Measurements from ENCODE around the gene MGAM2. TPM values are rescaled to one million over a fixed set of nuclear protein-coding genes. Genes with fewer than 3 reads are reported as not detected.

MGAM2 gene
- total RNA-seq, 2 experiments from 2014 or later, result not detected

GRCh38 chr7:142133731-142134148 is 22.2 kb downstream of the MGAM2 start:
- Mint-ChIP-seq H3K4me1 (no peaks in the 10 kb centered on the region), H3K27me3 (no peaks in the 10 kb centered on the region), H3K36me3 (no peaks in the 10 kb centered on the region), H3K4me3 (no peak overlapping the region), H3K9me3 (ENCODE audit: low read depth) (no peaks in the 10 kb centered on the region), H3K27ac (no peak overlapping the region)
- ATAC-seq (peak; percentile 41), DNase-seq (no peak)
- CTCF ChIA-PET, result interaction anchor here (0.5 to 1.0 kb wide), 2 partner anchors 158 to 1946 kb away, joined by 3 to 6 read pairs; no protein-coding TSS in a partner anchor

DNA sequence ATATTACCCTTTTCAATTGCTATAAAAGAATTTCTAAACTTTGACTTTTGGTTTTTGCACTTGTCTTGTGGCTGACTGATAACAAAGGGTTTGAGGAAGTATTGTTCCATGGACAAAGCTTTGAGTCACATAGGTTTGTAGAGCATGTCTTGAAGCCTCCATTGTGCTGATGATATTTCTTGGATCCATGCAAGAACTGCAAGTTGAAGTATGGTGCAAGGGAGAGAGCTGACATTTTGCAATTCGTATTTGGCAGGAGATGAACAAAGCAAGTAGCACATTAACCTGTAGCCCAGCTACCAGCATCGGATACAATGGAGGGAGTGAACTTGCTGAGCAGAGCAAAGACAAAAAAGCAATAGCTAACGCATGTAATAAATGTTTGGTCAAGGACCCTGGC is 23.4 kb downstream of the MGAM2 start:
- H3K9me3 Mint-ChIP-seq (ENCODE audit: low read depth), result no peaks in the 10 kb centered on the region
- H3K36me3 Mint-ChIP-seq, result no peaks in the 10 kb centered on the region
- CTCF ChIA-PET, result no interaction called here
- no peak overlapping the region for H3K27ac Mint-ChIP-seq
- no peak overlapping the region for H3K4me3 Mint-ChIP-seq
- no peaks in the 10 kb centered on the region for H3K4me1 Mint-ChIP-seq
- H3K27me3 Mint-ChIP-seq, result no peaks in the 10 kb centered on the region
- ATAC-seq (no peak), DNase-seq (no peak)

- DNase-seq (no peak), ATAC-seq (no peak)
- CTCF ChIA-PET, result no interaction called here
- Mint-ChIP-seq H3K4me1 (no peaks in the 10 kb centered on the region), H3K27ac (no peak overlapping the region), H3K4me3 (no peak overlapping the region), H3K27me3 (peaks cover 3% of the 10 kb centered on the region), H3K36me3 (no peaks in the 10 kb centered on the region), H3K9me3 (ENCODE audit: low read depth) (no peaks in the 10 kb centered on the region)
Observed at GRCh38 chr7:142138996-142139395, 27.5 kb downstream of the MGAM2 start.

DNA sequence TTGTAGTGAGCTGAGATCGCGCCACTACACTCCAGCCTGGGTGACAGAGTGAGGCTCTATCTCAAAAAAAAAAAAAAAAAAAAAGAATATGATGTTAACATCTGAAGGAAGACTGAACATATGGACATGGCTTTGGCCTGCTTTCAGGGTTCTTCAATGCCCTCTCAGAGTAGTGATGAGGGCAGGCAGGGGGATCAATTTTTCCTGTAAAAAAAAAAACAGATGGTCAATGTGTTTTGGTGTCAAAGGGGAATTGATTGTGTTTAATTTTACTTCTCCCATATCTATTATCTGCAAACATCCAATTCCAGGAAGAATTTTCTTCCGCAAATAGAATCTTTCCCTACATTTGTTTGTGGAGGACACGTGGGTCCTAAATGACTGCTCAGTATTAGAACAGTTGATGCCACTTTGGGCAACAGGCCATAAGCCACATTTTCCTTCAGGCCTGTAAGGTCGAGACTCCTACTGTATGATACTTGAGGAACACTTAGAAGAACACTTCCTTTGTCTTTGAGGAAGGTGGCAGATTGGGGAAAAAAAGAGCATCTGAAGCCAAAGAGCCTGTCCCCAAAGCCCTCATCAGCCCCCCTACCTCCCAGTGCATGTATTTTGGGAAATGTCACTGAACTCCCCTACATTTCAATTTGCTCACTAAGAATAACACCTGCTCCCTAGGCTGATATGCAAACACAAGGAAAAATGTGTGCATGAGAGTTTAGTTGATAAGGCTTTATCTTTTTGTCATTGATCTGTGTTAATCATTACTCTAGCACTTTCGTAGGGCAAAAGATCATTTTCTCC is 28.3 kb downstream of the MGAM2 start:
- Mint-ChIP-seq H3K27me3 (peaks cover 3% of the 10 kb centered on the region), H3K4me3 (no peak overlapping the region), H3K4me1 (no peaks in the 10 kb centered on the region), H3K36me3 (no peaks in the 10 kb centered on the region), H3K27ac (no peak overlapping the region), H3K9me3 (ENCODE audit: low read depth) (no peaks in the 10 kb centered on the region)
- CTCF ChIA-PET, result no interaction called here
- no peak for DNase-seq
- no peak for ATAC-seq

GRCh38 chr7:142140401-142140959 is 29.0 kb downstream of the MGAM2 start:
- no peak overlapping the region for H3K27ac Mint-ChIP-seq
- no peaks in the 10 kb centered on the region for H3K36me3 Mint-ChIP-seq
- H3K4me3 Mint-ChIP-seq, result no peak overlapping the region
- no peaks in the 10 kb centered on the region for H3K9me3 Mint-ChIP-seq (ENCODE audit: low read depth)
- CTCF ChIA-PET, result no interaction called here
- ATAC-seq (no peak), DNase-seq (no peak)
- H3K4me1 Mint-ChIP-seq, result no peaks in the 10 kb centered on the region
- H3K27me3 Mint-ChIP-seq, result peaks cover 10% of the 10 kb centered on the region

GRCh38 chr7:142142702-142143101 is 31.2 kb downstream of the MGAM2 start:
- Mint-ChIP-seq H3K27me3 (peaks cover 12% of the 10 kb centered on the region), H3K27ac (no peak overlapping the region), H3K4me1 (no peaks in the 10 kb centered on the region), H3K4me3 (no peak overlapping the region), H3K36me3 (no peaks in the 10 kb centered on the region), H3K9me3 (ENCODE audit: low read depth) (no peaks in the 10 kb centered on the region)
- CTCF ChIA-PET, result no interaction called here
- ATAC-seq (no peak), DNase-seq (no peak)

- no peaks in the 10 kb centered on the region for H3K36me3 Mint-ChIP-seq
- no peak overlapping the region for H3K27ac Mint-ChIP-seq
- CTCF ChIA-PET, result no interaction called here
- no peaks in the 10 kb centered on the region for H3K4me1 Mint-ChIP-seq
- DNase-seq, result no peak
- ATAC-seq, result no peak
- H3K9me3 Mint-ChIP-seq (ENCODE audit: low read depth), result no peaks in the 10 kb centered on the region
- H3K27me3 Mint-ChIP-seq, result peaks cover 12% of the 10 kb centered on the region
- no peak overlapping the region for H3K4me3 Mint-ChIP-seq
Observed at GRCh38 chr7:142146124-142146523, 34.6 kb downstream of the MGAM2 start.

- Mint-ChIP-seq H3K27ac (no peak overlapping the region), H3K9me3 (ENCODE audit: low read depth) (no peaks in the 10 kb centered on the region), H3K36me3 (no peaks in the 10 kb centered on the region), H3K4me1 (peaks cover 9% of the 10 kb centered on the region), H3K27me3 (peaks cover 5% of the 10 kb centered on the region), H3K4me3 (no peak overlapping the region)
- ATAC-seq (no peak), DNase-seq (no peak)
- CTCF ChIA-PET, result no interaction called here
Observed at GRCh38 chr7:142150356-142150755, 38.8 kb downstream of the MGAM2 start.

- ATAC-seq (no peak), DNase-seq (no peak)
- no peak overlapping the region for H3K4me3 Mint-ChIP-seq
- no peaks in the 10 kb centered on the region for H3K36me3 Mint-ChIP-seq
- no peak overlapping the region for H3K27ac Mint-ChIP-seq
- H3K4me1 Mint-ChIP-seq, result peaks cover 9% of the 10 kb centered on the region
- CTCF ChIA-PET, result no interaction called here
- peaks cover 2% of the 10 kb centered on the region for H3K27me3 Mint-ChIP-seq
- no peaks in the 10 kb centered on the region for H3K9me3 Mint-ChIP-seq (ENCODE audit: low read depth)
Observed at GRCh38 chr7:142150869-142151268, 39.4 kb downstream of the MGAM2 start.

- H3K4me1 Mint-ChIP-seq, result peaks cover 9% of the 10 kb centered on the region
- CTCF ChIA-PET, result no interaction called here
- H3K27me3 Mint-ChIP-seq, result peaks cover 2% of the 10 kb centered on the region
Observed at GRCh38 chr7:142152076-142152475, 40.6 kb downstream of the MGAM2 start.

DNA sequence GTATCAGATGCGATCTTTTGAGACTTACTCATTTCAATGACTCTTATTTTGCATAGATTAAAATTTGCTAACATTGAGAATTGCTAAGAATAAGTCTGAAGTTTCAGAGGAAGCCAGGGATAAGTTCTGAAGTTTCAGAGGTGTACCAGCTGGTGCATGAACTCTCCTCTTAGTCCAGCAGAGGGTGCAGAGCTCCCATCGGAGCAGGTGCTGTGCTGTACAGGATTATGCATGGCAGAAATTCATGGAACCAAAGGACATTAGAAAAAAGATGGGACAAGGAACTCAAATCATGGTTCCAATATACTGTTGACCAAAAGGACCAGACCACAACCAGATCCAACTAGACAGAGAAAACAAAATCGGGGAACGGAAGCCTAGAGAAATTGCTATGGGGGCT is 41.9 kb downstream of the MGAM2 start:
- ATAC-seq (no peak), DNase-seq (no peak)
- Mint-ChIP-seq H3K9me3 (ENCODE audit: low read depth) (no peaks in the 10 kb centered on the region), H3K4me3 (no peak overlapping the region), H3K27ac (no peak overlapping the region), H3K36me3 (no peaks in the 10 kb centered on the region), H3K27me3 (peaks cover 2% of the 10 kb centered on the region), H3K4me1 (peaks cover 9% of the 10 kb centered on the region)
- CTCF ChIA-PET, result no interaction called here

More at GRCh38 chr7:142152076-142152475, 40.6 kb downstream of the MGAM2 start:
- Mint-ChIP-seq H3K4me3 (no peak overlapping the region), H3K27ac (no peak overlapping the region), H3K36me3 (no peaks in the 10 kb centered on the region), H3K9me3 (ENCODE audit: low read depth) (no peaks in the 10 kb centered on the region)
- ATAC-seq, result peak; percentile 72
- DNase-seq, result no peak

GRCh38 chr7:142158736-142159496 is 47.4 kb downstream of the MGAM2 start:
- H3K4me3 Mint-ChIP-seq, result no peak overlapping the region
- H3K36me3 Mint-ChIP-seq, result no peaks in the 10 kb centered on the region
- no peaks in the 10 kb centered on the region for H3K9me3 Mint-ChIP-seq (ENCODE audit: low read depth)
- H3K27me3 Mint-ChIP-seq, result peaks cover 8% of the 10 kb centered on the region
- no peak overlapping the region for H3K27ac Mint-ChIP-seq
- DNase-seq (no peak), ATAC-seq (no peak)
- CTCF ChIA-PET, result interaction anchor here (0.9 kb wide), 1 partner anchor 183 kb away, joined by 3 read pairs; no protein-coding TSS in a partner anchor
- no peaks in the 10 kb centered on the region for H3K4me1 Mint-ChIP-seq

DNA sequence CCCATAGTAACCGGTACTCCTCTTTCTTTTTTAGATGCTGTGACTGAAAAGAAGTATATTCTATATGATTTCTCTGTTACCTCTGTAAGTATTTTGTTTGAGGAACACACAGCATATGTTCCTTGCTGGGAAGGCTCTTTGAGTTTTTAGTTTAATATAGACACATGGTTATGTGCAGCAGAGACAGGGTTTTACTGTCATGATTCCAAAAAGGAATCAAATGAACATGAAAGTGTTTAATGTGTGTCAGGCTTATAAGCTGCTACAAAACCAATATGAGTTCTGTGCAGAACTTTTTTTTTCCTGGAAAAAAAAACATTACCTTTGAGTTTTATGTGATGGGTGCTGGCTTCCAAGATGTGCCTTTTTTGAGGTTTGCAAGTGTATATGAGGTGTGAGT is 50.4 kb downstream of the MGAM2 start:
- Mint-ChIP-seq H3K27me3 (peaks cover 10% of the 10 kb centered on the region), H3K27ac (no peak overlapping the region), H3K9me3 (ENCODE audit: low read depth) (no peaks in the 10 kb centered on the region), H3K4me1 (no peaks in the 10 kb centered on the region), H3K4me3 (no peak overlapping the region), H3K36me3 (no peaks in the 10 kb centered on the region)
- DNase-seq (no peak), ATAC-seq (no peak)
- CTCF ChIA-PET, result no interaction called here

DNA sequence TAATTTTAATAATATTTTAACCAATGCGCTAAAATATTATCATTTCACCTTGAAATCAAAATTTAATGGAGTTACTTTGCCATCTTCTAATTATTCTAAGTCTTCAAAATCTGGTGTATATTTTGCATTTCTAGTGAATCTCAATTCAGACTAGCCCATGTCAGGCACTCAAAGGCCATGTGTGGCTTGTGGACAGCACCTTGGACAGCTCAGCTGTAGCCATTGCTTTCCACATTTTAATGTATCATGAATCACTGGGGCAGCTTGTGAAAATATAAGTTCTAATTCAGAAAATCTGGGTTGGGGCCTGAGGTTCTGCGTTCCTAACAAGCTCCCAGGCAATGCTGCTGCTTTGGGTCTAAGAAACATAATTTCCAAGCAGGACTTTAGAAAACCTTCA is 57.2 kb downstream of the MGAM2 start:
- no peak overlapping the region for H3K27ac Mint-ChIP-seq
- DNase-seq (no peak), ATAC-seq (no peak)
- CTCF ChIA-PET, result no interaction called here
- H3K4me1 Mint-ChIP-seq, result no peaks in the 10 kb centered on the region
- H3K4me3 Mint-ChIP-seq, result no peak overlapping the region
- H3K36me3 Mint-ChIP-seq, result no peaks in the 10 kb centered on the region
- peaks cover 5% of the 10 kb centered on the region for H3K27me3 Mint-ChIP-seq
- no peaks in the 10 kb centered on the region for H3K9me3 Mint-ChIP-seq (ENCODE audit: low read depth)
